K562 (cell line): ENCODE measurements around the gene JADE2. TPM values are rescaled to one million over a fixed set of nuclear protein-coding genes. Genes with fewer than 3 reads are reported as not detected.

Source experiments
- AFF1 ChIP-seq, 2 experiments: fragments of 450-650 bp; IDR thresholded peaks; 2 replicates each; pipeline ENCODE4 v1.6.1; 2018; ENCODE audit warnings: mild to moderate bottlenecking in 2 of 2, low read depth in 1 of 2; ENCODE audit not compliant: partially characterized antibody in 2 of 2
- AFF4 ChIP-seq: sonication (generic); formaldehyde crosslinking; IDR thresholded peaks from 2 replicates; pipeline ENCODE4 v1.8.0; 2023; ENCODE audit warnings: mild to moderate bottlenecking, missing genetic modification reagents
- CBFA2T3 ChIP-seq: fragments of 450-650 bp; IDR thresholded peaks from 2 replicates; pipeline ENCODE4 v1.6.1; 2017
- ETS2 ChIP-seq: IDR thresholded peaks from 2 replicates; pipeline ENCODE4 v1.6.1; 2016; ENCODE audit warnings: borderline replicate concordance, missing genetic modification characterization, mild to moderate bottlenecking, moderate library complexity, missing compliant biosample characterization; ENCODE audit not compliant: poor library complexity, severe bottlenecking
- FOS ChIP-seq: IDR thresholded peaks from 3 replicates; pipeline ENCODE4 v1.6.1; 2011; ENCODE audit not compliant: insufficient read length; ENCODE audit errors: extremely low read depth
- FOXA3 ChIP-seq, 2 experiments: fragments of 450-650 bp in 1 of 2; sonication (generic) in 1 of 2; formaldehyde crosslinking; IDR thresholded peaks in 1 of 2; conservative IDR thresholded peaks in 1 of 2; 2 replicates each; pipeline versions ENCODE4 v1.4.0 to v1.8.0; 2020 to 2022; ENCODE audit warnings: mild to moderate bottlenecking in 2 of 2, missing genetic modification reagents in 1 of 2
- IRF9 ChIP-seq: fragments of 450-650 bp; IDR thresholded peaks from 2 replicates; pipeline ENCODE4 v1.6.1; 2016; ENCODE audit warnings: missing biosample characterization, missing genetic modification characterization
- POLR2A ChIP-seq: fragments of 450-650 bp; conservative IDR thresholded peaks from 2 replicates; pipeline ENCODE4 v1.6.1; 2016
- SRSF3 ChIP-seq: fragments of 200-400 bp; formaldehyde crosslinking; IDR thresholded peaks from 2 replicates; pipeline ENCODE4 v1.6.1; 2016; ENCODE audit warnings: mild to moderate bottlenecking, low read length, moderate library complexity; ENCODE audit not compliant: insufficient read depth
- STAT5A ChIP-seq: IDR thresholded peaks from 2 replicates; pipeline ENCODE4 v1.6.1; 2012; ENCODE audit warnings: low read length, inconsistent platforms, borderline replicate concordance
- ZNF197 ChIP-seq: fragments of 200-800 bp; sonication (Bioruptor generic); IDR thresholded peaks from 2 replicates; pipeline ENCODE4 v1.6.1; 2016; ENCODE audit warnings: low read depth, missing genetic modification characterization, missing compliant biosample characterization
- ZNF592 ChIP-seq: fragments of 450-650 bp; IDR thresholded peaks from 2 replicates; pipeline ENCODE4 v1.6.1; 2017; ENCODE audit warnings: antibody characterized with exemption, mild to moderate bottlenecking
- ZNF766 ChIP-seq: fragments of 200-800 bp; sonication (Bioruptor generic); conservative IDR thresholded peaks from 2 replicates; pipeline ENCODE4 v1.6.1; 2016; ENCODE audit warnings: missing genetic modification characterization, missing compliant biosample characterization
- ZNF79 ChIP-seq: fragments of 250-450 bp; sonication (Bioruptor Pico); IDR thresholded peaks from 2 replicates; pipeline ENCODE4 v1.4.0; 2020; ENCODE audit warnings: low read depth, mild to moderate bottlenecking, moderate library complexity
- polyA plus RNA-seq, 8 experiments: library from polyadenylated mRNA; depleted of rRNA in 4 of 8; stranded (reverse) in 5 of 8; unstranded in 3 of 8; fragments of >200 nt; fragmentation: Nextera tagmentation in 2 of 8; fragmentation: Illumina TruSeq in 1 of 8; extraction: Ambion mirVana in 2 of 8; extraction: Trizol in 1 of 8; gene quantifications; 2 replicates each; pipeline versions ENCODE4 v1.2.1 to v1.2.3, GENCODE V29; 2011 to 2014; ENCODE audit warnings: inconsistent platforms in 1 of 8, missing spikeins in 1 of 8
- total RNA-seq, 7 experiments: library from RNA; depleted of rRNA in 6 of 7; stranded (reverse); fragments of >200 nt in 6 of 7; fragmentation: Illumina TruSeq in 2 of 7; extraction: Trizol in 2 of 7; gene quantifications; 2 replicates each; pipeline versions ENCODE4 v1.2.1 to v1.2.3, GENCODE V29; 2011 to 2021; ENCODE audit warnings: low replicate concordance in 1 of 7

JADE2 gene
- total and polyA plus RNA-seq, 9 of the 15 experiments (the other 6 are each of a cell fraction or from before 2014, with no cell fraction given): 0.50 to 23.3 (median 9.1) TPM

- TF ChIP-seq FOS: no peak
- no peak for TF ChIP-seq IRF9
- TF ChIP-seq CBFA2T3: no peak
- TF ChIP-seq FOXA3 (CRISPR knock-in tag; conservative IDR thresholded peaks at IDR 0.05 in 1 of 2, IDR thresholded peaks at IDR 0.05 in 1 of 2): no peak
- peak; percentile 23; the same call in 1 of the 2 replicates for TF ChIP-seq ZNF592
- TF ChIP-seq ZNF766 (CRISPR knock-in tag): peak; percentile 51
- peak; percentile 61; the same call in 1 of the 2 replicates for TF ChIP-seq ZNF197 (CRISPR knock-in tag)
- no peak for TF ChIP-seq ZNF79 (CRISPR knock-in tag)
- no peak for TF ChIP-seq AFF1 (IDR thresholded peaks at IDR 0.05; ENCODE audit: low read depth in 1 of 2, partially characterized antibody in 2 of 2)
- TF ChIP-seq AFF4: no peak
- TF ChIP-seq ETS2 (tag): no peak
- no peak for TF ChIP-seq SRSF3
- TF ChIP-seq STAT5A: no peak
- TF ChIP-seq POLR2A: no peak
Observed at GRCh38 chr5:134609232-134609851, 83.9 kb downstream of the JADE2 start (continued).
